Measurements from ENCODE around the gene DSTYK.

DNA sequence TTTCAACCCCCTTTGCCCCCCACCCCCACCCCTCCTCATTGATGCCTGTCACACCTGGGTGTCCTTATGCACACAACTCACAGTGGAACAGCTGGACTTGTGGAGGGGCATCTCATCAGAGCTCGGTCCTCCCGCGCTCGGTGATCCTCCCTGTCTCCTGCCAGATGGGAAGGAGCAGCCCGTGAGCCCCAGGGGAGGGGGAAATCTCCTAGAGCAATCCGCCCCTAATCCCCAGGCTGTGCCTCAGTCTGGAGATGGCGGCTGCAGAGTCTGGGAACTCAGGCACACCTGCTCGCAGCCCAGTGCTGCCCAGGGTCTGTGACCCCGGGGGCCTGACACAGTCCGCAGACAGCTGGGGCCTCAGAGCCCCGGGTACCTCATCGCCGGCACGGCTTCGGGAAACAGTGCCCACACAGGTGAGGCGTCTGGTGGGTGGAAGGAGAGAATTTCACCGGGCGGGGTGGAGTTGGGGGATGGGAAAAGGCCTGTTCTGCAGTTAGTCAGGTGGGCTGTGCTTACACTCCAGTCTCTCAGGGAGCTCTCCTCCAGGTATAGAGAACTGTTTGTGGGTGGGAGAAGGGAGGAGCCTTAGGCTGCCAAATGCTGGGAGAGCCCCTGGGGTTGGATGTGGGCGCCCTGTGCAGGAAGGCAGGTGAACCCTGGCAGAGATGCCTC is 45.6 kb upstream of the DSTYK start:
- TF ChIP-seq CTCF (IDR thresholded peaks at IDR 0.05) (no peak), POLR2A (IDR thresholded peaks at IDR 0.05) (no peak)

Measured in heart left ventricle (tissue), 13 donors.